IMR-90 (cell line): ENCODE results near the gene LGI1. TPM values are rescaled to one million over a fixed set of nuclear protein-coding genes. Genes with fewer than 3 reads are reported as not detected.

ENCODE experiments used
- ATAC-seq: fragments of 200-7000 bp; cut with Tn5 transposase; 2 replicates; pipeline ENCODE4 v1.9.1; 2020; ENCODE audit warnings: low read depth, mild to moderate bottlenecking, moderate library complexity
- BruUV-seq: library from RNA; stranded (reverse); fragments of 400-500 nt; replicated peaks from 2 replicates; lab custom pipeline; 2021; lab: Mats Ljungman, UMichigan
- CTCF ChIA-PET: fragments of 300-600 bp; formaldehyde crosslinking; extraction: SDS; loops from one replicate; lab custom pipeline; 2021; ENCODE audit warnings: antibody characterized with exemption; lab: Yijun Ruan, JAX
- POLR2A ChIA-PET: fragments of 300-600 bp; sonication (Branson Sonifier 250); formaldehyde crosslinking; loops from one replicate; lab custom pipeline; 2022; ENCODE audit warnings: antibody characterized with exemption; ENCODE audit not compliant: unreplicated experiment; lab: Charles Lee
- DNase-seq: peaks from one replicate; pipeline ENCODE4 v3.0.0; 2013
- H2AFZ ChIP-seq: replicated peaks from 2 replicates; pipeline ENCODE3; 2013; ENCODE audit warnings: low read length, mild to moderate bottlenecking; ENCODE audit not compliant: poor library complexity
- H2AK5ac ChIP-seq: 2 replicates; pipeline ENCODE4 v1.6.1; 2013; ENCODE audit warnings: low read depth, low read length, inconsistent platforms
- H2AK9ac ChIP-seq: replicated peaks from 2 replicates; pipeline ENCODE3; 2013; ENCODE audit warnings: mild to moderate bottlenecking, low read depth, low read length, moderate library complexity; ENCODE audit not compliant: poor library complexity
- H2BK120ac ChIP-seq: 2 replicates; pipeline ENCODE4 v1.6.1; 2013; ENCODE audit warnings: low read depth, low read length, inconsistent platforms
- H2BK15ac ChIP-seq: 3 replicates; pipeline ENCODE4 v1.6.1; 2013; ENCODE audit warnings: low read depth, low read length, inconsistent platforms
- H2BK20ac ChIP-seq: 2 replicates; pipeline ENCODE4 v1.6.1; 2013; ENCODE audit warnings: low read depth, mild to moderate bottlenecking, inconsistent platforms, low read length, moderate library complexity
- H2BK5ac ChIP-seq: 2 replicates; pipeline ENCODE4 v1.6.1; 2013; ENCODE audit warnings: mild to moderate bottlenecking, low read depth, low read length, inconsistent platforms; ENCODE audit not compliant: poor library complexity, severe bottlenecking
- H3K14ac ChIP-seq: replicated peaks from 2 replicates; pipeline ENCODE4 v1.6.1; 2013; ENCODE audit warnings: low read depth, low read length, inconsistent platforms
- H3K18ac ChIP-seq: 2 replicates; pipeline ENCODE4 v1.6.1; 2013; ENCODE audit warnings: low read depth, low read length, control low read depth
- H3K23ac ChIP-seq: 2 replicates; pipeline ENCODE4 v1.6.1; 2013; ENCODE audit warnings: low read depth, low read length, inconsistent platforms
- H3K27ac ChIP-seq: 2 replicates; pipeline ENCODE4 v1.5.1; 2013; ENCODE audit warnings: mild to moderate bottlenecking, control low read depth, low read length; ENCODE audit not compliant: insufficient read depth
- H3K27me3 ChIP-seq: 2 replicates; pipeline ENCODE4 v1.6.1; 2013; ENCODE audit warnings: low read length; ENCODE audit not compliant: control insufficient read depth, insufficient read depth
- H3K36me3 ChIP-seq: 2 replicates; pipeline ENCODE4 v1.6.1; 2013; ENCODE audit warnings: low read length, mixed read lengths; ENCODE audit not compliant: control insufficient read depth, insufficient read depth
- H3K4ac ChIP-seq: 2 replicates; pipeline ENCODE4 v1.6.1; 2013; ENCODE audit warnings: low read depth, low read length, inconsistent platforms
- H3K4me1 ChIP-seq: 2 replicates; pipeline ENCODE4 v1.6.1; 2013; ENCODE audit warnings: low read length, mixed read lengths; ENCODE audit not compliant: control insufficient read depth, insufficient read depth
- H3K4me2 ChIP-seq: 2 replicates; pipeline ENCODE4 v1.6.1; 2013; ENCODE audit warnings: low read depth, mild to moderate bottlenecking, control low read depth, low read length, moderate library complexity
- H3K4me3 ChIP-seq: 2 replicates; pipeline ENCODE4 v1.5.1; 2013; ENCODE audit warnings: low read depth, mild to moderate bottlenecking, control low read depth, low read length, moderate library complexity; ENCODE audit not compliant: insufficient read depth
- H3K56ac ChIP-seq: 2 replicates; pipeline ENCODE4 v1.6.1; 2013; ENCODE audit warnings: low read length, inconsistent platforms; ENCODE audit not compliant: insufficient read depth; ENCODE audit errors: extremely low read depth
- H3K79me1 ChIP-seq, 2 experiments: 2 replicates each; pipeline ENCODE4 v1.6.1; 2013; ENCODE audit warnings: low read length in 2 of 2, inconsistent platforms in 1 of 2, low read depth in 1 of 2
- H3K9ac ChIP-seq: 2 replicates; pipeline ENCODE4 v1.6.1; 2013; ENCODE audit warnings: low read depth, low read length, control low read depth
- H3K9me1 ChIP-seq: 2 replicates; pipeline ENCODE4 v1.6.1; 2013; ENCODE audit warnings: low read length, inconsistent platforms; ENCODE audit not compliant: insufficient read depth
- H3K9me3 ChIP-seq: 2 replicates; pipeline ENCODE4 v1.6.1; 2013; ENCODE audit warnings: low read length; ENCODE audit not compliant: control insufficient read depth, insufficient read depth
- H4K20me1 ChIP-seq: 2 replicates; pipeline ENCODE4 v1.6.1; 2013; ENCODE audit warnings: low read length, inconsistent platforms; ENCODE audit not compliant: insufficient read depth
- H4K5ac ChIP-seq: 2 replicates; pipeline ENCODE4 v1.6.1; 2013; ENCODE audit warnings: mild to moderate bottlenecking, low read depth, low read length, control low read depth
- H4K8ac ChIP-seq, 2 experiments: 2 replicates each; pipeline ENCODE4 v1.6.1; 2013; ENCODE audit warnings: low read depth in 2 of 2, low read length in 2 of 2, control low read depth in 1 of 2, inconsistent platforms in 1 of 2
- H4K91ac ChIP-seq: 2 replicates; pipeline ENCODE4 v1.6.1; 2013; ENCODE audit warnings: low read depth, low read length, inconsistent platforms; ENCODE audit not compliant: insufficient read depth
- BHLHE40 ChIP-seq: fragments of 150-350 bp; IDR thresholded peaks from 2 replicates; pipeline ENCODE4 v1.6.1; 2016; ENCODE audit warnings: mild to moderate bottlenecking, low read depth, low read length
- CEBPB ChIP-seq: IDR thresholded peaks from 2 replicates; pipeline ENCODE4 v1.6.1; 2012; ENCODE audit warnings: low read depth, low read length, improper control_type of control experiment
- CHD1 ChIP-seq: IDR thresholded peaks from 2 replicates; pipeline ENCODE4 v1.6.1; 2012; ENCODE audit warnings: low read depth, low read length, improper control_type of control experiment
- FOS ChIP-seq: fragments of 150-350 bp; IDR thresholded peaks from 2 replicates; pipeline ENCODE4 v1.6.1; 2016; ENCODE audit warnings: low read depth, low read length
- MAFK ChIP-seq: IDR thresholded peaks from 2 replicates; pipeline ENCODE4 v1.6.1; 2012; ENCODE audit warnings: low read depth, low read length, improper control_type of control experiment
- MAZ ChIP-seq: IDR thresholded peaks from 2 replicates; pipeline ENCODE4 v1.6.1; 2012; ENCODE audit warnings: low read depth, mild to moderate bottlenecking, low read length, improper control_type of control experiment, moderate library complexity, borderline replicate concordance
- MXI1 ChIP-seq: IDR thresholded peaks from 2 replicates; pipeline ENCODE4 v1.6.1; 2012; ENCODE audit warnings: low read depth, mild to moderate bottlenecking, low read length, moderate library complexity, borderline replicate concordance
- NFE2L2 ChIP-seq: fragments of 150-350 bp; IDR thresholded peaks from 2 replicates; pipeline ENCODE4 v1.6.1; 2016; ENCODE audit warnings: low read depth, mild to moderate bottlenecking, low read length
- POLR2A ChIP-seq: IDR thresholded peaks from 2 replicates; pipeline ENCODE4 v1.6.1; 2012; ENCODE audit warnings: mild to moderate bottlenecking, low read depth, low read length
- RAD21 ChIP-seq: IDR thresholded peaks from 2 replicates; pipeline ENCODE4 v1.6.1; 2012; ENCODE audit warnings: low read length, improper control_type of control experiment
- RCOR1 ChIP-seq: IDR thresholded peaks from 2 replicates; pipeline ENCODE4 v1.6.1; 2012; ENCODE audit warnings: mild to moderate bottlenecking, low read length, improper control_type of control experiment; ENCODE audit not compliant: insufficient replicate concordance
- RFX5 ChIP-seq: IDR thresholded peaks from 2 replicates; pipeline ENCODE4 v1.8.0; 2012; ENCODE audit warnings: low read depth, mild to moderate bottlenecking, low read length, moderate library complexity
- SMC3 ChIP-seq: fragments of 150-350 bp; IDR thresholded peaks from 2 replicates; pipeline ENCODE4 v1.6.1; 2016; ENCODE audit warnings: low read depth, mild to moderate bottlenecking, antibody characterized with exemption, low read length, moderate library complexity
- WGBS, 2 experiments: methylation state at CpG; one replicate each; pipeline versions ENCODE4 v1.1.5 to v1.1.7; 2013; ENCODE audit warnings: missing lambda C conversion rate in 2 of 2; ENCODE audit not compliant: insufficient read length in 1 of 2; ENCODE audit errors: extremely low coverage in 2 of 2; 5-methylcytosine and 5-hydroxymethylcytosine counted together
- dilution Hi-C: fragments of 300-500 bp; cut with HindIII; formaldehyde crosslinking; loops from one replicate; pipeline ENCODE4 v1.14.3; 2018; ENCODE audit warnings: low sequenced_read_pairs; ENCODE audit not compliant: unreplicated experiment
- in situ Hi-C: fragments of 300-500 bp; cut with MboI; formaldehyde crosslinking; loops from 3 replicates; pipeline ENCODE4 v1.14.3; 2019; ENCODE audit warnings: low sequenced_read_pairs, inconsistent platforms, mixed read lengths
- intact Hi-C: fragments of 100-400 bp; cut with micrococcal nuclease; formaldehyde crosslinking; loops from 2 replicates; pipeline ENCODE4 v1.10.0; 2022
- polyA plus RNA-seq, 3 experiments: library from polyadenylated mRNA; depleted of rRNA; stranded (reverse); fragments of >200 nt; gene quantifications; 2 replicates each; pipeline ENCODE4 v1.2.3, GENCODE V29; 2012; ENCODE audit warnings: low replicate concordance in 1 of 3
- total RNA-seq: library from RNA; depleted of rRNA; stranded (reverse); fragments of >200 nt; gene quantifications from 2 replicates; pipeline ENCODE4 v1.2.3, GENCODE V29; 2012
- TF ChIP-seq, protein P1 (sequence below): conservative IDR thresholded peaks from 2 replicates; pipeline ENCODE4 v1.5.1; 2012; ENCODE audit warnings: mild to moderate bottlenecking, low read depth, low read length, improper control_type of control experiment
- TF ChIP-seq, protein P2 (sequence below): fragments of 150-350 bp; IDR thresholded peaks from 2 replicates; pipeline ENCODE4 v1.6.1; 2016; ENCODE audit warnings: low read depth, mild to moderate bottlenecking, low read length, moderate library complexity, borderline replicate concordance
- TF ChIP-seq, protein P3 (sequence below): fragments of 150-350 bp; IDR thresholded peaks from 2 replicates; pipeline ENCODE4 v1.6.1; 2017; ENCODE audit warnings: mild to moderate bottlenecking, antibody characterized with exemption, low read length, low read depth

Gene LGI1
- total and polyA plus RNA-seq, 2 of the 4 experiments (the other 2 are of a cell fraction): not detected

DNA sequence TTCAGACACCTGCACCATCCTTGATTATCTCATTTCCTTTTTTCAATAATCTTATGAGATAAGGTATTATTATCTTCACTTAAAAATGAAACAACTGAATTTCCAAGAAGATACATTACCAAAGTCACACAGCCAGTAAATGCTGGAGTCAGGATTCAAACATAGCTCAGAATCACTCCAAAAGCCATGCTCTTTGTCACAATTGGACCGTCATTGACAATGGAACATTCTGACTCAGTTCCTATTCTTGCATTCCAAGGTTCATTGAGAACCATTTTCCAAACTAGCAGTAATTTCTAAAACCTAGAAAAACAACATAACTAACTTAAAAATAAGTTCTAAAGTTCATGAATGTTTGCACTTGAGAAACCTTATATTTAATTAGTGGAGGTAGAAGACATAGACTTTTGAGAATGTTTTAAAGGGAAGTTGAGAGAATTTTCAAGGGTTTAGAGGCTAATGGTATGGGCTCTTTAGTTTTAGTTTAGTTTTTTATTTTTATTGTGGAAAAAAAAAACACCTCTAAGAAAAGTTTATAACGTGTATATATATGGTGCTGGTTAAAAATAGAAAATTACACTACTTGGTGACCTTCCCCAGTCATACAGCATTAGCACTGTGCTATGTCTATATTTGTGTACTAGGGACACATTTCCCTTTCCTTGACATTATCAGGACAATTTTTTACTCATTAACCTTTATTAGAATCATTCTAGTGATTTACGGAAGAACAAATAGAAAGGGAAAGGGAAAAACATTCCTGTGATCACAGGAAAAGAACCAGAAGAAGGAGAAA lies 30.9 kb downstream of the LGI1 start:
- dilution Hi-C loops: no loop called here
- H2BK15ac ChIP-seq: no peak overlapping the region
- WGBS, 2 experiments: no CpG with 5 or more reads among the region's 3 CpGs
- no peak overlapping the region for H4K91ac ChIP-seq
- H3K18ac ChIP-seq: no peak overlapping the region
- H3K27me3 ChIP-seq: peaks cover 4% of the 10 kb centered on the region
- TF ChIP-seq, protein P1, sequence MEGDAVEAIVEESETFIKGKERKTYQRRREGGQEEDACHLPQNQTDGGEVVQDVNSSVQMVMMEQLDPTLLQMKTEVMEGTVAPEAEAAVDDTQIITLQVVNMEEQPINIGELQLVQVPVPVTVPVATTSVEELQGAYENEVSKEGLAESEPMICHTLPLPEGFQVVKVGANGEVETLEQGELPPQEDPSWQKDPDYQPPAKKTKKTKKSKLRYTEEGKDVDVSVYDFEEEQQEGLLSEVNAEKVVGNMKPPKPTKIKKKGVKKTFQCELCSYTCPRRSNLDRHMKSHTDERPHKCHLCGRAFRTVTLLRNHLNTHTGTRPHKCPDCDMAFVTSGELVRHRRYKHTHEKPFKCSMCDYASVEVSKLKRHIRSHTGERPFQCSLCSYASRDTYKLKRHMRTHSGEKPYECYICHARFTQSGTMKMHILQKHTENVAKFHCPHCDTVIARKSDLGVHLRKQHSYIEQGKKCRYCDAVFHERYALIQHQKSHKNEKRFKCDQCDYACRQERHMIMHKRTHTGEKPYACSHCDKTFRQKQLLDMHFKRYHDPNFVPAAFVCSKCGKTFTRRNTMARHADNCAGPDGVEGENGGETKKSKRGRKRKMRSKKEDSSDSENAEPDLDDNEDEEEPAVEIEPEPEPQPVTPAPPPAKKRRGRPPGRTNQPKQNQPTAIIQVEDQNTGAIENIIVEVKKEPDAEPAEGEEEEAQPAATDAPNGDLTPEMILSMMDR: no peak
- TF ChIP-seq MXI1 (no peak), MAFK (no peak), SMC3 (no peak), RAD21 (no peak), POLR2A (no peak), RFX5 (no peak), RCOR1 (no peak), FOS (no peak), CHD1 (no peak), MAZ (no peak), CEBPB (no peak), NFE2L2 (no peak), BHLHE40 (no peak)
- TF ChIP-seq, protein P2, sequence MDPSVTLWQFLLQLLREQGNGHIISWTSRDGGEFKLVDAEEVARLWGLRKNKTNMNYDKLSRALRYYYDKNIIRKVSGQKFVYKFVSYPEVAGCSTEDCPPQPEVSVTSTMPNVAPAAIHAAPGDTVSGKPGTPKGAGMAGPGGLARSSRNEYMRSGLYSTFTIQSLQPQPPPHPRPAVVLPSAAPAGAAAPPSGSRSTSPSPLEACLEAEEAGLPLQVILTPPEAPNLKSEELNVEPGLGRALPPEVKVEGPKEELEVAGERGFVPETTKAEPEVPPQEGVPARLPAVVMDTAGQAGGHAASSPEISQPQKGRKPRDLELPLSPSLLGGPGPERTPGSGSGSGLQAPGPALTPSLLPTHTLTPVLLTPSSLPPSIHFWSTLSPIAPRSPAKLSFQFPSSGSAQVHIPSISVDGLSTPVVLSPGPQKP: no peak
- TF ChIP-seq, protein P3, sequence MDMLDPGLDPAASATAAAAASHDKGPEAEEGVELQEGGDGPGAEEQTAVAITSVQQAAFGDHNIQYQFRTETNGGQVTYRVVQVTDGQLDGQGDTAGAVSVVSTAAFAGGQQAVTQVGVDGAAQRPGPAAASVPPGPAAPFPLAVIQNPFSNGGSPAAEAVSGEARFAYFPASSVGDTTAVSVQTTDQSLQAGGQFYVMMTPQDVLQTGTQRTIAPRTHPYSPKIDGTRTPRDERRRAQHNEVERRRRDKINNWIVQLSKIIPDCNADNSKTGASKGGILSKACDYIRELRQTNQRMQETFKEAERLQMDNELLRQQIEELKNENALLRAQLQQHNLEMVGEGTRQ: no peak
- H3K14ac ChIP-seq: no peak overlapping the region
- H3K4me2 ChIP-seq: no peak overlapping the region
- CTCF ChIA-PET: no interaction called here
- in situ Hi-C loops: no loop called here
- no peak for DNase-seq
- H2BK5ac ChIP-seq: no peak overlapping the region
- ATAC-seq: no peak
- POLR2A ChIA-PET: no interaction called here
- H2BK20ac ChIP-seq: no peak overlapping the region
- H3K4me1 ChIP-seq: no peaks in the 10 kb centered on the region
- H3K9me1 ChIP-seq: no peaks in the 10 kb centered on the region
- H3K56ac ChIP-seq: no peak overlapping the region
- H2AFZ ChIP-seq: no peak overlapping the region
- no peak overlapping the region for H2AK5ac ChIP-seq
- no peaks in the 10 kb centered on the region for H3K36me3 ChIP-seq
- no peak overlapping the region for H4K8ac ChIP-seq
- H3K9me3 ChIP-seq: no peaks in the 10 kb centered on the region
- no peak overlapping the region for H4K5ac ChIP-seq
- no peaks in the 10 kb centered on the region for H3K79me1 ChIP-seq
- BruUV-seq: no TSS peak
- H3K23ac ChIP-seq: no peak overlapping the region
- H4K20me1 ChIP-seq: no peaks in the 10 kb centered on the region
- no peak overlapping the region for H3K4me3 ChIP-seq
- H2AK9ac ChIP-seq: no peak overlapping the region
- no peak overlapping the region for H3K9ac ChIP-seq
- H3K27ac ChIP-seq: no peak overlapping the region
- H2BK120ac ChIP-seq: no peak overlapping the region
- no peak overlapping the region for H3K4ac ChIP-seq
- intact Hi-C loops: no loop called here
